ENCODE measurements around the gene DEGS2. TPM values are rescaled to one million over a fixed set of nuclear protein-coding genes. Genes with fewer than 3 reads are reported as not detected.

DEGS2 gene
- total RNA-seq, 1 experiment from 2014 or later = 1.8 TPM

DNA sequence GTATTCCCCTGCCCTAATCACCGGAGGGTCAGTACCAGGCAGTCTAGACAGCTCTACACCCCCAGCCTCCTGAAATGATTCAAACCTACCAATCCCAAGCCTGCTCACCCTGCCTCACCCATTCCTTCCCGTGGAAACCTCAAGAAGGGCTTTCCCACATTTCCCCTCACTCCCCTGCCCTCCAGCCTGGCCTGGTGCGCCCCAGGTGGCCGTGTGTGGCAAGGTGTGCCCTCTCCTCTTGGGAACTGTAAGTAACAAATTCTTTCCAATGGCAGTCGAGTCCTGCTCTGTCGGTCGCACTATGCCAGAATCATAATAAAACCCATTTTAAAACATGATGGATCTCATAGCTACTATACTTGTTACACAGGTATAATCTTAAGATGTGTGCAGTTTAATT lies 13.9 kb upstream of the DEGS2 start:
- no peaks in the 10 kb centered on the region for H3K4me1 ChIP-seq (ENCODE audit: control insufficient read depth in 1 of 2, insufficient read depth in 2 of 2, low read length in 2 of 2)
- no peak overlapping the region for H3K4me2 ChIP-seq (ENCODE audit: low read length)
- ATAC-seq = peak; percentile 46; the same call in 1 of the 2 replicates
- TF ChIP-seq SRF (IDR thresholded peaks at IDR 0.05; ENCODE audit: low read depth) (no peak), CTCF (IDR thresholded peaks at IDR 0.05 in 2 of 3, conservative IDR thresholded peaks at IDR 0.05 in 1 of 3; ENCODE audit: borderline replicate concordance in 1 of 3, insufficient read depth in 1 of 3, low read depth in 2 of 3, low read length in 2 of 3) (peak in 1 of 3 experiments; percentile 20; a peak in 2 of 6 replicates), ZNF274 (IDR thresholded peaks at IDR 0.05; ENCODE audit: low read depth, low read length) (no peak)
- no peaks in the 10 kb centered on the region for H3K79me2 ChIP-seq (ENCODE audit: insufficient read depth, low read length)
- H3K36me3 ChIP-seq (ENCODE audit: control insufficient read depth in 1 of 2, insufficient read depth in 2 of 2, low read length in 2 of 2) = no peaks in the 10 kb centered on the region
- H2AFZ ChIP-seq (ENCODE audit: low read depth, low read length, poor library complexity, severe bottlenecking) = no peak overlapping the region
- ChIA-PET RAD21 (ENCODE audit: low non-redundant PET in 1 of 2, low total read pairs in 2 of 2, uncharacterized antibody in 2 of 2, unreplicated experiment in 2 of 2) (no interaction called here), CTCF (interaction anchor here (1.4 kb wide), 1 partner anchor 19 kb away, joined by 5 read pairs; no protein-coding TSS in a partner anchor), POLR2A (no interaction called here)
- no peaks in the 10 kb centered on the region for H3K27me3 ChIP-seq (ENCODE audit: insufficient read depth, low read length)
- DNase-seq (ENCODE audit: low read depth, low spot score) = no peak
- intact Hi-C loops (cut with micrococcal nuclease) = no loop called here
- BruUV-seq (replicated peaks) = no TSS peak
- no peaks in the 10 kb centered on the region for H4K20me1 ChIP-seq (ENCODE audit: insufficient read depth)
- H3K9me2 ChIP-seq (ENCODE audit: insufficient read depth) = no peaks in the 10 kb centered on the region
- H3K4me3 ChIP-seq (replicated peaks in 1 of 2; ENCODE audit: low read depth in 1 of 2, low read length in 2 of 2) = no peak overlapping the region
- H3K9ac ChIP-seq (ENCODE audit: low read length) = no peak overlapping the region
- no peaks in the 10 kb centered on the region for H3K9me3 ChIP-seq (ENCODE audit: control insufficient read depth in 1 of 2, insufficient read depth in 1 of 2, low read depth in 1 of 2, low read length in 2 of 2)
- H3K27ac ChIP-seq (ENCODE audit: low read depth, low read length) = no peak overlapping the region

DNA sequence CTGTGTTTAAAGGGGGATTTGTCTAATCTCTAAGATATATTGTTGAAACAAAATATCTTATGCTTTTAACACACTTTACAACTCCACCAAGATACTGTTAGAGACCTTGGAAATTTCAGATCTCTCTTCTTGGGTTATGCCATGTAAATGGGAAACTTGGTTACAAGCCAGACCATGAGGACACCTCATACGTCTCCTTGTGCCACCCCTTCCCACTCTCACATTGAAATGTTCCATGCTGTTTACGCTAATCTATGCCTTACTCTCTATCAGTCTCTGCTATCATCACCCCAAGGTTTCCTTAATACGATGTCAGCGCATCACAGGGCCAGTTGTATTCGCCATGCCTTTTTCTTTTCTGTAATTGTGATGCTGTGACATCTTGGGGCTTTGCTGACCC lies 13.4 kb upstream of the DEGS2 start:
- Histone ChIP-seq H3K4me1 (ENCODE audit: control insufficient read depth in 1 of 2, insufficient read depth in 2 of 2, low read length in 2 of 2) (no peaks in the 10 kb centered on the region), H3K36me3 (ENCODE audit: control insufficient read depth in 1 of 2, insufficient read depth in 2 of 2, low read length in 2 of 2) (no peaks in the 10 kb centered on the region), H3K9me3 (ENCODE audit: control insufficient read depth in 1 of 2, insufficient read depth in 1 of 2, low read depth in 1 of 2, low read length in 2 of 2) (no peaks in the 10 kb centered on the region), H2AFZ (ENCODE audit: low read depth, low read length, poor library complexity, severe bottlenecking) (no peak overlapping the region), H3K9ac (ENCODE audit: low read length) (no peak overlapping the region), H3K27me3 (ENCODE audit: insufficient read depth, low read length) (no peaks in the 10 kb centered on the region), H4K20me1 (ENCODE audit: insufficient read depth) (no peaks in the 10 kb centered on the region), H3K27ac (ENCODE audit: low read depth, low read length) (no peak overlapping the region), H3K4me3 (replicated peaks in 1 of 2; ENCODE audit: low read depth in 1 of 2, low read length in 2 of 2) (no peak overlapping the region), H3K9me2 (ENCODE audit: insufficient read depth) (no peaks in the 10 kb centered on the region), H3K4me2 (ENCODE audit: low read length) (no peak overlapping the region), H3K79me2 (ENCODE audit: insufficient read depth, low read length) (no peaks in the 10 kb centered on the region)
- BruUV-seq (replicated peaks) = no TSS peak
- ChIA-PET CTCF (interaction anchor here (1.4 kb wide), 1 partner anchor 20 kb away, joined by 5 read pairs; no protein-coding TSS in a partner anchor), POLR2A (no interaction called here), RAD21 (ENCODE audit: low non-redundant PET in 1 of 2, low total read pairs in 2 of 2, uncharacterized antibody in 2 of 2, unreplicated experiment in 2 of 2) (no interaction called here)
- ATAC-seq = no peak
- DNase-seq (ENCODE audit: low read depth, low spot score) = no peak
- intact Hi-C loops (cut with micrococcal nuclease) = no loop called here
- no peak for TF ChIP-seq EZH2phosphoT487 (IDR thresholded peaks at IDR 0.05; ENCODE audit: borderline replicate concordance)
- TF ChIP-seq ZFX (IDR thresholded peaks at IDR 0.05) = no peak
- TF ChIP-seq POLR2A (IDR thresholded peaks at IDR 0.05; ENCODE audit: borderline replicate concordance, extremely low read depth, insufficient read depth, insufficient read length) = no peak
- TF ChIP-seq MAX (IDR thresholded peaks at IDR 0.05) = no peak
- TF ChIP-seq CTCF (IDR thresholded peaks at IDR 0.05 in 2 of 3, conservative IDR thresholded peaks at IDR 0.05 in 1 of 3; ENCODE audit: borderline replicate concordance in 1 of 3, insufficient read depth in 1 of 3, low read depth in 2 of 3, low read length in 2 of 3) = no peak
- TF ChIP-seq ZNF274 (IDR thresholded peaks at IDR 0.05; ENCODE audit: low read depth, low read length) = no peak
- TF ChIP-seq ELF1 (IDR thresholded peaks at IDR 0.05; ENCODE audit: borderline replicate concordance, low read depth) = no peak
- TF ChIP-seq ZBTB33 (IDR thresholded peaks at IDR 0.05; ENCODE audit: extremely low read depth, insufficient replicate concordance, low read length) = no peak
- no peak for TF ChIP-seq JUND (IDR thresholded peaks at IDR 0.05)
- no peak for TF ChIP-seq SRF (IDR thresholded peaks at IDR 0.05; ENCODE audit: low read depth)
